ENCODE measurements around the gene HOMER2. TPM values are rescaled to one million over a fixed set of nuclear protein-coding genes. Genes with fewer than 3 reads are reported as not detected.

The HOMER2 gene
- total RNA-seq, 1 experiment from 2014 or later = 22.6 TPM

DNA sequence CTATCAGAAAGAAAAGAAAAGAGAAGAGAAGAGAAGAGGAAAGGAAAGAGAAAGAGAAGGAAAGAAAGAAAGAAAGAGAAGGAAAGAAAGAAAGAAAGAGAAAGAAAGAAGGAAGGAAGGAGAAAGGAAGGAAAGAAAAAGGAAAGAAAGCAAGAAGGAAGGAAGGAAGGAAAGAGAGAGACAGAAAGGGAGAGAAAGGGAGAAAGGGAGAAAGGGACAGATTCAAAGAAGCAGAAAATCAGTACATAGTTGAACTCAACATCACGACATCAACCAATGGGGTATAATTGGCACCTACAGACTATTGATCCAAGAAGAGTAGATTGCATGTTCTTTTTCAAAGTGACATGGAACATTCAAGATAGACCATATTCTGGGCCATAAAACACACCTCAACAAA lies 45.2 kb downstream of the HOMER2 start:
- Histone ChIP-seq H3K4me1 (ENCODE audit: insufficient read depth, low read length) (no peaks in the 10 kb centered on the region), H3K9me3 (ENCODE audit: low read length) (peaks cover 8% of the 10 kb centered on the region; the same call in 1 of the 2 replicates), H3K4me3 (ENCODE audit: low read length) (no peak overlapping the region), H2AFZ (ENCODE audit: low read length) (no peak overlapping the region), H3K9ac (ENCODE audit: low read length) (no peak overlapping the region), H3K36me3 (ENCODE audit: low read depth, low read length) (no peaks in the 10 kb centered on the region), H3K79me2 (ENCODE audit: low read length) (no peaks in the 10 kb centered on the region), H3K27ac (ENCODE audit: low read length) (no peak overlapping the region), H3F3A (ENCODE audit: low read length, unreplicated experiment) (no peaks in the 10 kb centered on the region), H3K4me2 (ENCODE audit: low read length) (no peak overlapping the region), H3K27me3 (ENCODE audit: low read length) (no peaks in the 10 kb centered on the region), H3K9me2 (replicated peaks; ENCODE audit: low read length) (no peaks in the 10 kb centered on the region), H4K20me1 (ENCODE audit: low read length) (no peaks in the 10 kb centered on the region)
- TF ChIP-seq EZH2 (IDR thresholded peaks at IDR 0.05; ENCODE audit: low read length, unreplicated experiment) (no peak), EZH2phosphoT487 (IDR thresholded peaks at IDR 0.05; ENCODE audit: borderline replicate concordance, low read length) (no peak)
- TF ChIP-seq, protein P1, sequence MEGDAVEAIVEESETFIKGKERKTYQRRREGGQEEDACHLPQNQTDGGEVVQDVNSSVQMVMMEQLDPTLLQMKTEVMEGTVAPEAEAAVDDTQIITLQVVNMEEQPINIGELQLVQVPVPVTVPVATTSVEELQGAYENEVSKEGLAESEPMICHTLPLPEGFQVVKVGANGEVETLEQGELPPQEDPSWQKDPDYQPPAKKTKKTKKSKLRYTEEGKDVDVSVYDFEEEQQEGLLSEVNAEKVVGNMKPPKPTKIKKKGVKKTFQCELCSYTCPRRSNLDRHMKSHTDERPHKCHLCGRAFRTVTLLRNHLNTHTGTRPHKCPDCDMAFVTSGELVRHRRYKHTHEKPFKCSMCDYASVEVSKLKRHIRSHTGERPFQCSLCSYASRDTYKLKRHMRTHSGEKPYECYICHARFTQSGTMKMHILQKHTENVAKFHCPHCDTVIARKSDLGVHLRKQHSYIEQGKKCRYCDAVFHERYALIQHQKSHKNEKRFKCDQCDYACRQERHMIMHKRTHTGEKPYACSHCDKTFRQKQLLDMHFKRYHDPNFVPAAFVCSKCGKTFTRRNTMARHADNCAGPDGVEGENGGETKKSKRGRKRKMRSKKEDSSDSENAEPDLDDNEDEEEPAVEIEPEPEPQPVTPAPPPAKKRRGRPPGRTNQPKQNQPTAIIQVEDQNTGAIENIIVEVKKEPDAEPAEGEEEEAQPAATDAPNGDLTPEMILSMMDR (conservative IDR thresholded peaks at IDR 0.05; ENCODE audit: low read depth, low read length) = no peak
- intact Hi-C loops (cut with micrococcal nuclease) = no loop called here
- ATAC-seq (no peak), DNase-seq (no peak)
- ChIA-PET POLR2A (ENCODE audit: unreplicated experiment) (no interaction called here), CTCF (no interaction called here)
- no TSS peak for BruUV-seq (replicated peaks)

DNA sequence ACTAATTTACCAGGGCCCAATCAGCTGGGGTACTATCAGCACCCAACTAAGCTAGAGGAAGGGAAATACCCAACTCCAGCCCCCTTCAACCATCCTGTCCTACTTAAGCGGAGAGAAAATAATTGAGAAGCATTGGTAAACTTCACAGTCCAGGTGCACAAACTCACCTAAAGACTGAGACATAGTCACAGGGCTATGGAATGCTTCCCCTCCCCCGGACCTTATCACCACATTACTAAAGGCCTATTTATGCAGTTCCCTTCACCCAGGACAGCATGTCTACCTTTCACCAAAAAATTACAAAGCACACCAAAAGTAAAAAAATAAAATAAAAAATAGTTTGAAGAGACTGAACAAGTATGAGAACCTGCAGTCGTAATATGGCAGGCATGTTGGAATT lies 47.9 kb downstream of the HOMER2 start:
- BruUV-seq (replicated peaks) = no TSS peak
- intact Hi-C loops (cut with micrococcal nuclease) = no loop called here
- Histone ChIP-seq H3K4me3 (ENCODE audit: low read length) (no peak overlapping the region), H2AFZ (ENCODE audit: low read length) (no peak overlapping the region), H3K27me3 (ENCODE audit: low read length) (no peaks in the 10 kb centered on the region), H3F3A (ENCODE audit: low read length, unreplicated experiment) (no peaks in the 10 kb centered on the region), H3K27ac (ENCODE audit: low read length) (no peak overlapping the region), H3K4me1 (ENCODE audit: insufficient read depth, low read length) (no peaks in the 10 kb centered on the region), H3K9me3 (ENCODE audit: low read length) (peaks cover 8% of the 10 kb centered on the region; the same call in 1 of the 2 replicates), H3K79me2 (ENCODE audit: low read length) (no peaks in the 10 kb centered on the region), H3K4me2 (ENCODE audit: low read length) (no peak overlapping the region), H3K9me2 (replicated peaks; ENCODE audit: low read length) (no peaks in the 10 kb centered on the region), H3K9ac (ENCODE audit: low read length) (no peak overlapping the region), H3K36me3 (ENCODE audit: low read depth, low read length) (no peaks in the 10 kb centered on the region), H4K20me1 (ENCODE audit: low read length) (no peaks in the 10 kb centered on the region)
- CTCF ChIA-PET = no interaction called here
- no peak for TF ChIP-seq EZH2phosphoT487 (IDR thresholded peaks at IDR 0.05; ENCODE audit: borderline replicate concordance, low read length)
- TF ChIP-seq EZH2 (IDR thresholded peaks at IDR 0.05; ENCODE audit: low read length, unreplicated experiment) = no peak
- TF ChIP-seq, protein P1 (conservative IDR thresholded peaks at IDR 0.05; ENCODE audit: low read depth, low read length) = no peak
- DNase-seq (no peak), ATAC-seq (no peak)
- POLR2A ChIA-PET (ENCODE audit: unreplicated experiment) = no interaction called here

DNA sequence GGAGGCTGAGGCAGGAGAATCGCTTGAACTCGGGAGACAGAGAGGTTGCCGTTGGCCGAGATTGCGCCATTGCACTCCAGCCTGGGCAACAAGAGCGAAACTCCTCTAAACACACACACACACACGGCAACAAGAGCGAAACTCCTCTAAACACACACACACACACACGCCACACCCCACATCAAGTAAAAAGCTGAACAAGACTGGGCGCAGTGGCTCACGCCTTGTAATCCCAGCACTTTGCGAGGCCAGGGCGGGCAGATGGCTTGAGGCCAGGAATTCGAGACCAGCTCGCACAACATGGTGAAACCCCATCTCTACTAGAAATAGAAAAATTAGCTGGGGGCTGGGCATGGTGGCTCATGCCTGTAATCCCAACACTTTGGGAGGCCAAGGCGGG lies 49.0 kb downstream of the HOMER2 start:
- Histone ChIP-seq H3F3A (ENCODE audit: low read length, unreplicated experiment) (no peaks in the 10 kb centered on the region), H3K27ac (ENCODE audit: low read length) (no peak overlapping the region), H3K79me2 (ENCODE audit: low read length) (no peaks in the 10 kb centered on the region), H3K9me3 (ENCODE audit: low read length) (peaks cover 4% of the 10 kb centered on the region; the same call in 1 of the 2 replicates), H3K36me3 (ENCODE audit: low read depth, low read length) (no peaks in the 10 kb centered on the region), H3K27me3 (ENCODE audit: low read length) (no peaks in the 10 kb centered on the region), H3K4me2 (ENCODE audit: low read length) (no peak overlapping the region), H3K9ac (ENCODE audit: low read length) (no peak overlapping the region), H3K4me1 (ENCODE audit: insufficient read depth, low read length) (no peaks in the 10 kb centered on the region), H2AFZ (ENCODE audit: low read length) (no peak overlapping the region), H3K4me3 (ENCODE audit: low read length) (no peak overlapping the region), H4K20me1 (ENCODE audit: low read length) (no peaks in the 10 kb centered on the region), H3K9me2 (replicated peaks; ENCODE audit: low read length) (no peaks in the 10 kb centered on the region)
- intact Hi-C loops (cut with micrococcal nuclease) = no loop called here
- ChIA-PET CTCF (no interaction called here), POLR2A (ENCODE audit: unreplicated experiment) (no interaction called here)
- ATAC-seq (no peak), DNase-seq (no peak)
- no peak for TF ChIP-seq EZH2phosphoT487 (IDR thresholded peaks at IDR 0.05; ENCODE audit: borderline replicate concordance, low read length)
- TF ChIP-seq EZH2 (IDR thresholded peaks at IDR 0.05; ENCODE audit: low read length, unreplicated experiment) = no peak
- TF ChIP-seq, protein P1 (conservative IDR thresholded peaks at IDR 0.05; ENCODE audit: low read depth, low read length) = no peak
- BruUV-seq (replicated peaks) = no TSS peak

Measured in PC-3 (cell line).